K562 (cell line): ENCODE measurements around the gene FPGS. TPM values are rescaled to one million over a fixed set of nuclear protein-coding genes. Genes with fewer than 3 reads are reported as not detected.
A peak's percentile ranks its signal among the peaks of the same experiment; 100 is the strongest.

Source experiments
- ATAC-seq: fragments of 200-7000 bp; cut with Tn5 transposase; 3 replicates; pipeline ENCODE4 v1.9.1; 2020; ENCODE audit warnings: moderate library complexity
- BruUV-seq: library from RNA; stranded (reverse); fragments of 400-500 nt; replicated peaks from 2 replicates; lab custom pipeline; 2021; lab: Mats Ljungman, UMichigan
- CTCF ChIA-PET: fragments of 300-600 bp; formaldehyde crosslinking; extraction: SDS; loops from one replicate; lab custom pipeline; 2021; ENCODE audit warnings: low intra/inter-chr PET ratio; lab: Yijun Ruan, JAX
- POLR2A ChIA-PET: fragments of 300-600, 350-650 bp; sonication (Branson Sonifier 250); formaldehyde crosslinking; extraction: SDS; loops from one replicate; lab custom pipeline; 2021; ENCODE audit warnings: antibody characterized with exemption, inconsistent platforms; lab: Yijun Ruan, JAX
- DNase-seq, 4 experiments: peaks; one replicate each; pipeline versions ENCODE4 v3.0.0 to v3.0.0-alpha.2; 2011 to 2018; ENCODE audit warnings: low spot score in 3 of 4, mixed read lengths in 3 of 4; ENCODE audit errors: extremely low read depth in 1 of 4
- FAIRE-seq: peaks from 2 replicates; lab custom pipeline; 2011; peaks lifted over from hg19 to GRCh38; lab: Jason Lieb, UNC
- H2AFZ ChIP-seq: 2 replicates; pipeline ENCODE4 v1.6.0; 2011; ENCODE audit warnings: low read depth, low read length, control low read depth, inconsistent platforms
- H3K27ac ChIP-seq: fragments of 200-600 bp; 3 replicates; pipeline ENCODE4 v1.8.0; 2011; ENCODE audit warnings: low read depth, mild to moderate bottlenecking, control low read depth, inconsistent platforms, low read length, moderate library complexity, mixed read lengths; ENCODE audit errors: extremely low read depth
- H3K27me3 ChIP-seq, 2 experiments: fragments of 300-600 bp in 1 of 2; 2 replicates in 1 of 2; 3 replicates in 1 of 2; pipeline versions ENCODE4 v1.6.0 to v1.8.0; 2011; ENCODE audit warnings: inconsistent platforms in 2 of 2, low read length in 2 of 2, mild to moderate bottlenecking in 1 of 2, mixed read lengths in 1 of 2, moderate library complexity in 1 of 2; ENCODE audit not compliant: control insufficient read depth in 2 of 2, insufficient read depth in 2 of 2
- H3K36me3 ChIP-seq: fragments of 300-600 bp; 3 replicates; pipeline ENCODE4 v1.8.0; 2011; ENCODE audit warnings: mild to moderate bottlenecking, low read length, inconsistent platforms; ENCODE audit not compliant: control insufficient read depth, insufficient read depth
- H3K4me1 ChIP-seq, 2 experiments: fragments of 200-600 bp in 1 of 2; replicated peaks in 1 of 2; 2 replicates in 1 of 2; 3 replicates in 1 of 2; pipeline versions ENCODE4 v1.5.1 to v1.8.0; 2011; ENCODE audit warnings: inconsistent platforms in 2 of 2, low read length in 2 of 2, mild to moderate bottlenecking in 1 of 2, mixed read lengths in 1 of 2, moderate library complexity in 1 of 2; ENCODE audit not compliant: control insufficient read depth in 2 of 2, insufficient read depth in 2 of 2
- H3K4me2 ChIP-seq: 2 replicates; pipeline ENCODE4 v1.6.1; 2011; ENCODE audit warnings: low read length, control low read depth, inconsistent platforms, mixed read lengths; ENCODE audit not compliant: insufficient read depth
- H3K4me3 ChIP-seq: fragments of 200-600 bp; sonication (generic), shearing (Covaris generic); 2 replicates; pipeline ENCODE4 v1.5.1; 2016; ENCODE audit warnings: control low read depth, inconsistent platforms
- H3K79me2 ChIP-seq: fragments of 200-600 bp; 3 replicates; pipeline ENCODE4 v1.8.0; 2011; ENCODE audit warnings: low read length, inconsistent platforms; ENCODE audit not compliant: control insufficient read depth, insufficient read depth
- H3K9ac ChIP-seq, 2 experiments: 2 replicates each; pipeline versions ENCODE4 v1.6.0 to v1.6.1; 2011; ENCODE audit warnings: low read depth in 2 of 2, low read length in 2 of 2, control low read depth in 1 of 2, inconsistent platforms in 1 of 2, mild to moderate bottlenecking in 1 of 2, mixed read lengths in 1 of 2; ENCODE audit not compliant: insufficient read depth in 1 of 2
- H3K9me1 ChIP-seq: one replicate; pipeline ENCODE4 v1.6.0; 2011; ENCODE audit warnings: inconsistent platforms, mild to moderate bottlenecking, low read length, moderate library complexity; ENCODE audit not compliant: control insufficient read depth, insufficient read depth
- H3K9me3 ChIP-seq: replicated peaks from 2 replicates; pipeline ENCODE4 v1.5.1; 2011; ENCODE audit warnings: low read depth, low read length, inconsistent platforms; ENCODE audit not compliant: control insufficient read depth, insufficient read depth
- H4K20me1 ChIP-seq: replicated peaks from 2 replicates; pipeline ENCODE4 v1.6.1; 2011; ENCODE audit warnings: low read length, inconsistent platforms, mixed read lengths; ENCODE audit not compliant: control insufficient read depth, insufficient read depth
- HDAC3 ChIP-seq: fragments of 450-650 bp; IDR thresholded peaks from 2 replicates; pipeline ENCODE4 v1.6.1; 2018; ENCODE audit warnings: borderline replicate concordance, mild to moderate bottlenecking, moderate library complexity; ENCODE audit not compliant: partially characterized antibody
- RBM39 ChIP-seq: fragments of 200-400 bp; formaldehyde crosslinking; optimal IDR thresholded peaks from 2 replicates; pipeline ENCODE3; 2018; ENCODE audit warnings: low read depth, low read length
- STAT6 ChIP-seq: sonication (generic); formaldehyde crosslinking; IDR thresholded peaks from 2 replicates; pipeline ENCODE4 v1.8.1; 2023; ENCODE audit warnings: mild to moderate bottlenecking, missing genetic modification reagents
- ZKSCAN3 ChIP-seq: fragments of 250-450 bp; sonication (Bioruptor Pico); IDR thresholded peaks from 2 replicates; pipeline ENCODE4 v1.4.0; 2020
- ZNF436 ChIP-seq: fragments of 250-450, 450-650 bp; sonication (Bioruptor Pico); formaldehyde crosslinking; IDR thresholded peaks from 2 replicates; pipeline ENCODE4 v1.7.0; 2020; ENCODE audit warnings: mild to moderate bottlenecking
- WGBS: fragments of 100-300 bp; shearing (Covaris generic); methylation state at CpG from one replicate; pipeline ENCODE4 v1.1.6; 2016; ENCODE audit warnings: low coverage, mixed read lengths; ENCODE audit not compliant: insufficient coverage; ENCODE audit errors: missing lambda C conversion rate; 5-methylcytosine and 5-hydroxymethylcytosine counted together
- in situ Hi-C: fragments of 300-500 bp; cut with MboI; formaldehyde crosslinking; loops from 4 replicates; pipeline ENCODE4 v1.15.0; 2018; ENCODE audit warnings: inconsistent platforms, mixed read lengths
- intact Hi-C: fragments of 100-400 bp; cut with micrococcal nuclease; formaldehyde crosslinking; loops from 2 replicates; pipeline ENCODE4 v1.14.2; 2022
- polyA plus RNA-seq, 8 experiments: library from polyadenylated mRNA; depleted of rRNA in 4 of 8; stranded (reverse) in 5 of 8; unstranded in 3 of 8; fragments of >200 nt; fragmentation: Nextera tagmentation in 2 of 8; fragmentation: Illumina TruSeq in 1 of 8; extraction: Ambion mirVana in 2 of 8; extraction: Trizol in 1 of 8; gene quantifications; 2 replicates each; pipeline versions ENCODE4 v1.2.1 to v1.2.3, GENCODE V29; 2011 to 2014; ENCODE audit warnings: inconsistent platforms in 1 of 8, missing spikeins in 1 of 8
- total RNA-seq, 7 experiments: library from RNA; depleted of rRNA in 6 of 7; stranded (reverse); fragments of >200 nt in 6 of 7; fragmentation: Illumina TruSeq in 2 of 7; extraction: Trizol in 2 of 7; gene quantifications; 2 replicates each; pipeline versions ENCODE4 v1.2.1 to v1.2.3, GENCODE V29; 2011 to 2021; ENCODE audit warnings: low replicate concordance in 1 of 7

The FPGS gene
- total and polyA plus RNA-seq, 9 of the 15 experiments (the other 6 are each of a cell fraction or from before 2014, with no cell fraction given), result 0.84 to 86.4 (median 59.2) TPM

- ChIA-PET CTCF (no interaction called here), POLR2A (no interaction called here)
- BruUV-seq, result no TSS peak
- in situ Hi-C loops, result no loop called here
- DNase-seq (no peak), ATAC-seq (no peak), FAIRE-seq (no peak)
- 79% methylated on average over 17 of the region's 17 CpGs for WGBS
- Histone ChIP-seq H3K9me1 (peaks cover 3% of the 10 kb centered on the region), H3K27ac (no peak overlapping the region), H3K4me1 (peaks cover 17 to 31% of the 10 kb centered on the region in 2 experiments; a peak in 4 of 5 replicates), H3K4me3 (no peak overlapping the region), H4K20me1 (no peaks in the 10 kb centered on the region), H3K79me2 (no peaks in the 10 kb centered on the region), H3K9me3 (peaks cover 17% of the 10 kb centered on the region), H2AFZ (no peak overlapping the region), H3K4me2 (no peak overlapping the region), H3K36me3 (no peaks in the 10 kb centered on the region), H3K27me3 (no peaks in the 10 kb centered on the region), H3K9ac (peak overlapping the region in 1 of 2 experiments; percentile 40; a peak in 1 of 4 replicates)
- intact Hi-C loops, result no loop called here
- TF ChIP-seq STAT6 (CRISPR knock-in tag) (no peak), ZNF436 (no peak), ZKSCAN3 (CRISPR knock-in tag) (no peak), RBM39 (no peak), HDAC3 (no peak)
Observed at GRCh38 chr9:127850286-127850830, 47.7 kb downstream of the FPGS start.
